NCI-H2081 (cell line): ENCODE data around the gene DECR2.
"Not testable (repeated sequence)": the region's sequence is repeated elsewhere in the genome, so short reads cannot be mapped to it uniquely, and the experiment has no call there.

Source experiments
- DNase-seq, 2 experiments: peaks; one replicate each; lab custom pipeline; 2025; lab: John Stamatoyannopoulos, UW

DECR2 gene, protein sequence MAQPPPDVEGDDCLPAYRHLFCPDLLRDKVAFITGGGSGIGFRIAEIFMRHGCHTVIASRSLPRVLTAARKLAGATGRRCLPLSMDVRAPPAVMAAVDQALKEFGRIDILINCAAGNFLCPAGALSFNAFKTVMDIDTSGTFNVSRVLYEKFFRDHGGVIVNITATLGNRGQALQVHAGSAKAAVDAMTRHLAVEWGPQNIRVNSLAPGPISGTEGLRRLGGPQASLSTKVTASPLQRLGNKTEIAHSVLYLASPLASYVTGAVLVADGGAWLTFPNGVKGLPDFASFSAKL

DNA sequence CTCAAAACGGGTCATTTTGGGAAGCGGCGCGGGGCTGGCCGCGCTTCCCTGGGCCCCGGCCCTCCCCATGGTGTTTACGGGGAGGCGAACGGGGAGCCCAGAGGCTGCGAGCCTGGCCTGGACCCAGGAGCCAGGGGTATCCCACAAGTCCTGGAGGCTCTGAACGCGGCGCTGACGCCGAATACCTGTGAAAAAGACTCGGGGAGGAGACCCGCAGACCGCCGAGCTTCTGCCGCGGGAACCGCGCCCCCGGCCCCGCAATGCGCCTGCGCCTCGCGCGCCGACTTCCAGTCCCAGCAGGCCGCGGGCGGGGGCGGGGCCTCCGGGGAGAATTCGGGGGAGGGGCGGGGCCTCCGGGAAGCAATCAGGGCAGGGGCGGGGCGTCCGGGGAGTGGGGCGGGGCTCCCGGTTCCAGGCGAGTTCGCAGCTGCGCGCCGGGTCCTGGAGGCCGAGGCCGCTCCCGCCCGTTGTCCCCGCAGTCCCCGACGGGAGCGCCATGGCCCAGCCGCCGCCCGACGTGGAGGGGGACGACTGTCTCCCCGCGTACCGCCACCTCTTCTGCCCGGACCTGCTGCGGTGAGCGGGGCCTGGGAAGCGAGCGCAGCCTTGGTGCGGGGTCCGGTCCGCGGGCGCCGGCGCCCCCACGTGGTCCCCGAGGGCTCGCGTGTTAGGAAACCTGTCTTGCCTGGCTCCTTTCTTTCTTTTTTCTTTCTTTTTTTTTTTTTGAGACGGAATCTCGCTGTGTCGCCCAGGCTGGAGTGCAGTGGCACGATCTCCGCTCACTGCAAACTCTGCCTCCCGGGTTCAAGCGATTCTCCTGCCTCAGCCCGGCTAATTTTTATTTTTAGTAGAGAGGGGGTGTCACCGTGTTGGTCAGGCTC lies at the start of gene DECR2:
Gene DECR2 (plus strand): TSS at position 418 of the 881 bp plus-strand sequence. CDS start 79 bp downstream, at position 497.
- DNase-seq = peak; percentile 82 to 92

DNA sequence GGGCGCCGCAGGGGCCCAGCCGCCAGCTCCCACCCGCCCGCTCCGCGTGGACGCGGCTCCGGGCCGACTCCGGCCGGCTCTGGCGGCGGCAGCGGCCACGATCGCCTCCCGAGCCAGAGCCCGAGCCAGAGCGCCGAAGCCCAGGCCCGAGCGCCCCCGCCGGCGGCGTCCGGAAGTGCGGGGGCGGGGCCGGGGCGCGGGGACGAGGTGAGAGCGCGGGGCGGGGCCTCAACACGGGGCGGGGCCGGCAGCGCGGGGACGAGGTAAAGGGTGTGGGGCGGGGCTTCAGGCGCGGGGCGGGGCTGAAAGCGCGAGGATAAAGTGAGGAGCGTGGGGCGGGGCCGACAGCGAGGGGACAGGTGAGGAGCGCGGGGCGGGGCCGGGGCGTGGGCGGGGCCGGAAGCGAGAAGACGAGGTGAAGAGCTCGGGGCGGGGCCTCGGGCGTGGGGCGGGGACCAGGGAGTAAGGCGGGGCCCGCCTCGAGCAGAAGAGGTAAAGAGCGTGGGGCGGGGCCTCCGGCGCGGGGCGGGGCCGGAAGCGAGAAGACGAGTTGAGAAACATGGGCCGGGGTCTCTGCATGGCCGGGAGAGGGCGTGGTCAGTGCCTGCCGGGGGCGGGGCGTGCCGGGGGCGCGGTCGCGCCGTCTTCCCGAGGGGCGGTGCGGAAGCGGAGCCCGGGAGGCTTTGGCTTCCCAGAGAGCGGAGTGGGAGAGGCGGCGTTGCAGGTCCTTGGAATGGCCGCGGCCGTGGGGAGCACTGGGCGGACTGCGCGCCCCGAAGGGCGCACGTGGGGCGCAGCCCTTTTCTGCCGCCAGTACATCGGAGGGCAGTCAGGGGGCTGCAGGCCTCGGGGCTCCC lies 48.9 kb upstream of the DECR2 start, which contains the start of gene AXIN1:
Gene AXIN1 (minus strand): TSS at position 177 of the 857 bp plus-strand sequence. CDS start 5,698 bp downstream, outside the sequence.
- peak; percentile 95 to 99 for DNase-seq

DNA sequence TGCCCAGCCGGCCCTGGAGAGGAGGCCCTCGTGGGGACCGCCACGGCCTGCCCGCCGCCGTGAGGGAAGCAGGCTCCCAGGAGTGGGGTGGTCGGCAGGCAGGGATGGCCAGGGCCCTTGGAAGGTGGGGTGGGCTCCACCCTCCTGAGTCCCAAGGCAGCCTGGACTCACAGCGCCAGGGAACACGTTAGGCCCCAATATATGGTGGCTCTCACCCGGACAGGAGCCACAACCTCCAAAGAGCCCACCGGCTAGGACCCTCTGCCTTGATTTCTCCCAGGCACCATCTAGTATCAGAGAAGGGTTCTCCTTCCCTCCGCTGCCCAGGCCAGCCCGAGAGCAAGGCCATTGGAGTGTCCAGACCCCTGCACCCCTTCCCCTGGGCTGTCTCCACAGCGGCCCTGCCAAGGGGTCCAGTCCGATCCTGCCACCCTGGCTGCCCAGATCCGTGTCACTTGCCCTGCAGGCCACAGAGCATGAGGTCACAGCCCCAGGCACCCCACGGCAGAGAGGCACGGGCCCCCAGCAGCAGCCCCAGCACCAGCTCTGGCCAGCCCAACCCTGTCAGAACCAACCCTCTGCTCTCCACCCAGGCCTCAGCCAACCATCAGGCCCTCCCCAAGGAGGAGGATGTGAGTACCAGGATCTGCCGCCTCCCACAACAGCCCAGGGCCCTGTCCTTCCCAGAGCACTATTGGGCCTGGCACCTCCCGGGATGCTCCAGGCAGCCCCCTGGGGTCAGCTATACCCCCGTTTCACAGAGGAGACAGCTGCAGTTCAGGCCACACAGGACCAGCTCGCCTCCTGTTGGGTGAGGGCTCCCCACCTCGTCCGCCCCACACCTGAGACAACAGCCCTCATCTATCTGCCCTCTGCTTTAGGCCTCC lies 48.0 kb upstream of the DECR2 start:
- DNase-seq = no peak

DNA sequence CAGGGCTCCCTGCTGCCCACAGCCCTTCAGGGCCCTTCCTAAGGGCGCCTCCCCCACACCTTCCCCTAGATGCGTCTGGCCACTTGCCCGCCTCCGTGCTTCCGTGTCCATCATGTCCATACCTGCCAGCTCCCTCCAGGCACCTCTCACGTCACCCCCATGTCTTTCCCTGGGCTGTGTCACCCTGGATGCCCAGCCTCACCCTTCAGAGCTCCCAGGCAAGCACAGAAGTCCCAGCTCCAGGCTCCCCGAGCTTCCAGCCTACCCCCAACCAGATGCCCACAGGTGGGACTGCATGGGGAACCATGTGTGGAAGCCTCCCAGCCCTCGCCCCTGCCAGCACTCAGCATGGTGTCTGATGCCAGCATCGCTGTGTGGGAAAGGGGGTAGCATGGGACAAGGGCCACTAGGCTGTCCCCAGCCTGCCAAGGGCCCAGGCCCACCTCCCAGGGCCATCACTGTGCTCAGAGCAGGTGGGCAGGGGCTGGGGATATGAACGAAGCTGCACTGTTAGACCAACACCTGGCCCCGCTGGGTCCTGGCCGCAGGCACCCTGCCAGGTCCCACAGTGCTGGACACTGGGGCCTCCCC lies 47.3 kb upstream of the DECR2 start:
- DNase-seq = no peak

DNA sequence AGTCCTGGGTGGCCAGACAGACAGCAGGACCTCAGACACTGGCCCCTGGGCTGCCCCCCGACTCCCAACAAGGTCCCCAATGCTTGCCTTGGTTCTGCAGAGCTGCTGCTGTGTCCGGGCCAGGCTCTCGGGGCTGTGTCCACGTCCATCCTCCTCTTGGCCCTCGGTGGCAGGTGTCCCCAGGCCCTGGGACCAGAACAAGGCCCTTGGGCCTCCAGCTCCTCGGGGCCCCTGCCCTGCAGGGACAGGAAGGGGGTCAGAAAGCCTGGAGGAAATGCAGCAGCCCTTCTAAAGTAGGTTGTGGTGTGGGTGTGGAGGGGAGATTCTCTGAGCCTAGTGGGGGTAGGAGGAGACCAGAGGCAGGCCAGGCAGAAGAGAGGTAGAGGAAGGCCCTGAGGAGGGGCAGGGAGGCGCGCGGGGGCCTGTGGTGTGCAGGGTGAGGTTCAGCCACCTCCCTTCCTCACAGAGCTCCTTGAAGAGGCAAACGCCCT lies 46.7 kb upstream of the DECR2 start:
- DNase-seq = no peak

DNA sequence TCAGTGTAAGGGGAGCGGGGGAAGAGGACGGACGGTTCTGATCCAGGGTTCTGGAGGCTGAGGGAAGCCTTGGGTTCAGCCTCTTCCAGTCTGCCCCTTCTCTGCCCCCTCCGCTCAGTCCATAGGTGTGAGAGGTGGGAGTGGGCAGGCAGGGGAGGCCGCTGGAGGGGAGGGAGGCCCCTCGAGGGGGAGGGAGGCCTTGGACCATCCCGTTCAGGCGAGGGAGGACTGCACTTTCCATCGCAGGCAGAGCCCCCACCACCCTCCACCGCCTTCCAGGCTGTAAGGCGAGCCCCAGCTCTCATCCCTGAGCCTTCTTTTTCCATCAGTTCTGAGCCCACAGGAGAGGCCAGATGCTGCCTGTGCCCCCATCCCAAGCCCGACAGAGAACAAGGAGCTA lies 44.9 kb upstream of the DECR2 start:
- no peak for DNase-seq

DNA sequence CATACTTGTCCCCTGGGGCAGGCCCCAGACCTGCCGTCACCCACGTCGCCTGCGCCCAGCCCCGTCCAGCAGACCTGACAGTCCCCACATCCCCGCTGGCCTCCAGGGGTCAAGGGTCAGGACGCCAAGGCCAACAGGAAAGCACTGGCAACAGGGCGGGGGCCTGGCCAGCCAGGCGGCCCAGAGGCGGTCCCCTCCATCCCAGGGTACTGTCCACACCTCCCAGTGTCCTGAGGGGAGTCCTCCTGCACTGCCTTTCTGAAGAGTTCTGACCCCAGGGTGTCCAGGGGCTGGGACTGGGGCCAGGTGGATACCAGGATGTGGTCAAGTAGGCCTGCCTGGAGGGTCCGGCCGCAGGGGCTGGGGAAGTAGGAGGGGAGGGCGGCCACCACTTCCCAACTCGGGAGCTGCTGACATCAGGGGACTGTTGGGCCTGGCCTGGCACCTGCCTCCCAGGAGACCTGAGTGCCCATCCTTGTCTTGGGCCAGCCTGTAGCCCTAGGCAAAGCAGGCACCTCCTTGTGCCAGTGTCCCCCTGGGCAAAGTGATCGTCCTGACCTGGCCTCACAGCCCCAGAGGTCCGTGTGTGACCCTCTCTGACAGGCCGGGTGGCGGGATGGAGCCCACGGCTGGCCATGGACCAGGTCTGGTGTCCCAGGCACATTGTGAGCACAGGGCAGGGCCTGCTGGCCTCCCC lies 42.5 kb upstream of the DECR2 start:
- no peak for DNase-seq

DNA sequence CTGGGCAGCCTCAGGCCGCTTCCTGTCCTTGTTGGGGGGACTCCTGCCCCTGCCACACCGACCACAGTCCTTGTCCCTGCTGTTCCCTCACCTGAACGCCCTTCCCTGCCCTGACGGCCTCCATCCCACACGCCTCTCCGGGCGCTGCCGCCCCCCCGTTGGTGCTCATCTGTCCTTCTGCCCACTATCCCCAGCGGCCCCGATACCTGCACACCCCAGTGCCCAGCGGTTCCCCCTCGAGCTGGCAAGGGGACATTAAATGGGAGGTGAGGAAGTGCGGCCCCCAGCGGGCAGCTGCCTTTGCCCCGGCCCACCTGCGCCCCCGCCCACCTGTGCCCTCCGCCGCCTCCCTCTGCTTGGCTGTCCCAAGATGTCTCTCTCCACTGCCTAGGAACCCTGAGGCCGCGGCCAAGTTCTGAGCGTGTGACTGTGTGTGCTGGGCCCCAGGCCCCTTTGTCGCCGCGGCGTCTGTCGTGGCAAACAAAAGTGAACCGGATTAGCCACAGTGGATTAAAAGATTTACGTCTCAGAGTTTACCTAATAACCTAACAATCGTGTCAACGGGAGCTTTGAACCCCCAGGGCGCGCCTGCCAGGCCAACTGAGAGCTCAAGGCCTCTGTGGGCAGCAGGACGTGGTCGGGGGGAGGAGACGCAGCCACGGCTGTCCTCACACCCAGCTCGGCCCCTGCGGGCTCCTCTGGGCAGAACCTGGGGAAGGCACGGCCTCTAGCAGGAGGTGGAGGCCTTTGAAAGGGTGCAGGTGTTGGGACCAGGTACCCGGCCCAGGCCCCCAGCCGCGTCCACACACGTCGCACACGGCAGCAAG lies 41.6 kb upstream of the DECR2 start:
- no peak for DNase-seq

DNA sequence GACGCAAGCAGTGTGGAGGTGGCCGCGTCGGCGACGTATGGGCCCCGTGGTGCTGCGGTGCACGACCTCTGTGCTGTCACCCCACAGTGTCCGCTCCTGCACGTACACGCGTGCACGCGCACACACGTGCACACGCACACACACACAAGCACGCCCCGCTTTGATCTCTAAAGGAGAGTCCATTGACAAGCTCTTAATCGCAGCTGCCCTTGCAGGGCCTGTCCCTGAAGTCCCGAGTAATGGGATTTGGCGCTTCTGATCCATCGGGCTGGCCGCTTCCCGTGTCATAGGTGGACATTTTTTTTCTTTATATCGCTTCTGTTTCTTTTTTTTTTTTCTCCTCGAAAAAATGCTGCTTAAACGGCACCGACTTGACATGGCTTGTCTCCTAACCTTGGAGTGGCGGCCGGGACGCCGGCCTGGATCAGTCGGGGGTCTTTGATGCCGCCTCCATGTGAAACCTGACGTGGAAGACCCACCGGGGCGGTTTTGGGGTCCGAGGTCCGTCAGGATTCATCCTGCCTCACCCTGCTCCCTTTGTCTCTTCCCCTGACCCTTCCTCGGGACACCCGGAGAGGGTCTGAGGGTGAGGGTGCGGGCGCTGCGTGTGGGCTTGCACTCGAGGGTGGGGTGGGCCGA lies 40.9 kb upstream of the DECR2 start:
- DNase-seq = no peak

DNA sequence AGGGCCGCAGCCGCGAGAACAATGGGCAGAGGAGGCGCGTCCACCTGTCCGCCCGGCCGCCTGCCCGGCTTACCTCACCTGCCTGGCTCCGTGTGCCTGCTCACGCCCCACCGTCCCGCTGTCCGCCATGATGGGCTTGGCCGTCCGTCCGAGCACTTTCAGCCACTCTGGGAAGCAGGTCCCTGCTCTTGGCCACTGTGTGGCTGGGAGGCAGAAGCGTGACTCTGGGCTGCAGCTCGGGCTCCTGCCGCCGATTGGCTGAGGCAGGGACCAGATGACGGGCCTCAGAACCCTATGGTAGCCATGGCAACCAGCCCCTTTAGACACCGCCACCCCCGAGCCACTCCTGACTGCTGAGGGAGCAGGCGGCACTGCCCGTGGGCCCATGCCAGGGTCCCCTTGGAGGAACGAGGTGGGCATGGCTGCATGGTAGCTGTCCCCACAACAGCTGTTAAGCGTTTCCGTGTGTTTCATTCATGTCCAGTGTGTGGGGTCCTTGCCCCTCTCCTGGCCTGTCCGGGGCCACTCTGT lies 40.3 kb upstream of the DECR2 start:
- no peak for DNase-seq

DNA sequence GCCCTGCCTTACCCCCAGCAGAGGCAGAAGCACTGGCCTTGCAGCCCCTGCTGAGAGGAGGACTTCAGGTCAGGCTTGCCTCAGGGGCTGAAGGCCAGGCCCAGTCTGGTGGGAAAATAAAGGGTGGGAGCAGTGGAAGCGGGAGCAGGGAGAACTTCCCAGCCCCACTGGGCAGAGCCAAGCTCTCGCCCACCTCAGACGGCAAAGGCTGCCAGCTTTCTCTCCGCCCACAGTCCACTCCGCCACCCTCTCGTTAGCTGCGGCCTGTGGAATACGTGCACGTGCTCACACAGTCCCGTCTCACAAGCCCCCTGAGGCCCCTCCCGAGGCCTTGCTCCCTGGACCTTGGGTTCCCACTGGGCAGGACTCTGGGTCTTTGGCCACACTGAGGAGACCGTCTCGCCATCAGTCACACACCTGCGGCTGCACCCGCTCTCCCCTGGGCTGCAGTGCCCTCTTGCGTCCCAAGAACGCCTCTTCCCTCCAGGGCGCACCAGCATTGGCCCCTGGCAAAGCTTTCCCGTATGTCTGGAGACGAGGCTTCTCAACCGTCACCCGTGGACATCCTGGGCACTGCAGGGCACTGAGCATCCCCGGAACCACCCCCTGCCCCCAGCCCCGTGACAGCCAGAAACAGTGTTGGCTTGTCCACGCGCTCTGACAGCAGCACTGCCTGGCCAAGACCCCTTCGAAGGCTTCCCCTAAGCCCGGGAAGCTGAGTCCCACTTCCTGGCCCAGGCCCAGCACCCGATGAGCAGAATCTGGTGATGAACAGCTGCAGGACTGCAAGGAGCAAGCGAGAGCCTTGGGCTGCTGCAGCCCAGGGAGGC lies 39.6 kb upstream of the DECR2 start:
- peak; percentile 79 to 82 for DNase-seq

DNA sequence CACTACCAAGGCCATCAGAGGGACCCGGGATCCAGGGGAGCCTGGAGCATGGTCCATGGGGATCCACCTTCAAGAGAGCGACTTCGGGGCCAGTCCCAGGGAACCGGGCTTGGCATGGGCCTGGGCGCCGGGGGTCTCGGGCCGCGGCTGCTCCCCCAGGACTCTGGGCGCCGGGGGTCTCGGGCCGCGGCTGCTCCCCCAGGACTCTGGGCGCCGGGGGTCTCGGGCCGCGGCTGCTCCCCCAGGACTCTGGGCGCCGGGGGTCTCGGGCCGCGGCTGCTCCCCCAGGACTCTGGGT lies 39.0 kb upstream of the DECR2 start:
- DNase-seq = not testable (repeated sequence)

DNA sequence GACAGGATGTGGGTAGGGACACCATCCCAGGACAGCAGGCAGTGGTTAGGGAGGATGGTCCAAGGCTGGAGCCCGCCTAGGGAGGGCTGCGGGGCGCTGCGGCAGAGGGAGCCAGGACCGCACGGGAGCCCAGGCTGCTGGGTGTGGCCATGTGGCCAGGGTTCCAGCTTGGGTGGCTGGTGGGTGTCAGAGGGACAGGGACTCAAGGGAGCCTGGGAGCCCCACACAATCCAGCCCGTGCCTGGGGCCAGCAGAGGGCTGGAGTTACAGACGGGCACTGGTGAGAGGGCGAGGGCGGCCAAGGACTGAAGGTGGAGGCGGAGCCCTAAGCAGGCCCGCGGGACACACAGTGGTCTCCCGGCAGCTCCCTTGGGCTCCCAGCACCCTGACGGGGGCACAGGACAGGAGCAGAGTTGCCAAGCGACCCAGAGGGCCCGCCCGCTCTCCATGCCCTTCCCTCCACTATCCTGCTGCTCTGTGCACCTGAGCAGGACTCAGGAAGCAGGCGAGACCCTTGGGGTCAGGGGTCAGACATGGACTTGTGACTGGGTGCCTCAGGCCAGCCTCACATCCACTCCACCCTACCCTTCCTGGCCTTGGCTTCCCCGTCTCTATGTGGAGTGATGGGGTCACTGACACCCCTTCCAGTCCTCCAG lies 38.4 kb upstream of the DECR2 start:
- no peak for DNase-seq

DNA sequence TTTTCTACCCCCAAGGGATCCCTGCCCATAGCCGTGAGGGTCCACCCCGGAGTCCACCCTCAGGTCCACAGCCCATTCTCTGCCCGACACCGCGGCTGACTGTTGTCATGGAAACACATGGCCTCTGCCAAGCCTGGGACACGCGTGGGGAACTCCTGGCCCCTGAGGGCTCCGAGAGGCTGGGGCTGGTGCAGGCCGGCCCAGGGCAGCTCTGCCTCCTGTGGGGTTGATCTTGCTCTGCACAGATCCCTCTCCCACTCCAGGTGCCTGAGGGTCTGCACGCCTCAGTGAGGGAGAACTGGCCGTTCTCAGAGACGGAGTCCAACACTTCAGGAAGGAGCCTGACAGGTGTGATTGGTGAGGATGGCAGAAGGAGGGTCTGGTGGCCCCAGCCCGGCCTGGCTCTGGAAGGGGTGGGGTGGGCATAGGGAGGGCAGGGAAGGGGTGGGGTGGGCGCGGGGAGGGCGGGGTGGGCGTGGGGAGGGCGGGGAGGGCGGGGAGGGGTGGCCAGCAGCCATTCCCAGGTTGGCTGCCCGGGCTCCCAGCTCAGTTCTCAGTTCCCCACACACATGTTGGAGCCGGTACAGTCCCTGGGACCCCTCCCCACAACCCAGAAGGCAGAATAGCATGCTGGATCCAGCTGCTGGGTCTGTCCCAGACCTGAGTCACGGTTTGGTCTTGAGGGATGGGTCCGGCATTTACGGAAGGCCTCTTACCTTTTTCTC lies 37.8 kb upstream of the DECR2 start:
- no peak for DNase-seq

DNA sequence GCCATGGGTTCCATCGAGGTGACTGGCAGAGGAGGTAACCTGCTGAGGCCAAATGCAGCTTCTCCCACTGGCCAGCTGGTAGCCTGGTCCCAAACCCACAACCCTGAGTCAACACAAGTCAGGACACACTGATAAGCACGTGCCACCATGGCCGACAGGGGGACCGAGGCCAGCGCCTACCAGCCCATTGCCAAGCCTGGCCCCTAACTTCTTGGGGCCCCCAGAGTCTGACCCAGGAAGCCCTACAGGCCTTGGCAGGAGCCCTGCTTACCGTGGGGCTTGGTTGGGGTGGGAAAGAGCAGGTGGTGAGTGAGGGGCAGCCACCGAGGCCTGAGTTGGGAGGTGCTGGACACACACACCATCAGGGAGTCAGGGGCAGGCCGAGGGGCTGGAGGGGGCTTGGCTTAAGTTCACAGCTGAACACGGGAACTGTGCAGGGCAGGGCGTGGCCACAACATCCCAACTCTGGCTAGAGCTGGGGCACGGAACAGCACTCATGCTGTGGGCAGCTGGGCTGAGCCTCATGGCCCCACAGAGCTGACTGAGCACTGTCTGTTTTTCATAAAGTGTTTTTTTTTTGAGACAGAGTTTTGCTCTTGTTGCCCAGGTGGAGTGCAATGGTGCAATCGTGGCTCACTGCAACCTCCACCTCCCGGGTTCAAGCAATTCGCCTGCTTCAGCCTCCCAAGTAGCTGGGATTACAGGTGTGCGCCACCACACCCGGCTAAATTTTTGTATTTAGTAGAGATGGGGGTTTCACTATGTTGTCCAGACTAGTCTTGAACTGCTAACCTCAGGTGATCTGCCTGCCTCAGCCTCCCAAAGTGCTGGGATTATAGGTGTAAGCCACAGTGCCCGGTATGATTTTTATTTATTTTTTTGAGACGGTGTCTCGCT lies 36.8 kb upstream of the DECR2 start:
- no peak for DNase-seq
